MG63 (cell line): ENCODE data around the gene CDC37. TPM values are rescaled to one million over a fixed set of nuclear protein-coding genes. Genes with fewer than 3 reads are reported as not detected.
"Not testable (repeated sequence)": the region's sequence is repeated elsewhere in the genome, so short reads cannot be mapped to it uniquely, and the experiment has no call there.

Experiments used
- DNase-seq: peaks from one replicate; pipeline ENCODE4 v3.0.0-alpha.2; 2020
- H3K27me3 ChIP-seq: fragments of 250-450 bp; sonication (Bioruptor Pico); 2 replicates; pipeline ENCODE4 v1.5.1; 2020; ENCODE audit warnings: mild to moderate bottlenecking, moderate library complexity
- H3K36me3 ChIP-seq: fragments of 250-450 bp; sonication (Bioruptor Pico); 2 replicates; pipeline ENCODE4 v1.5.1; 2020; ENCODE audit warnings: mild to moderate bottlenecking, moderate library complexity
- H3K4me3 ChIP-seq: fragments of 250-450 bp; sonication (Bioruptor Pico); 2 replicates; pipeline ENCODE4 v1.5.1; 2020; ENCODE audit warnings: mild to moderate bottlenecking, moderate library complexity
- H3K9me3 ChIP-seq: fragments of 250-450 bp; sonication (Bioruptor Pico); 2 replicates; pipeline ENCODE4 v1.5.1; 2020; ENCODE audit warnings: mild to moderate bottlenecking, moderate library complexity
- total RNA-seq: library from RNA; depleted of rRNA; stranded (reverse); fragments of >200 nt; shearing (Covaris generic); gene quantifications from 2 replicates; pipeline ENCODE4 v1.2.3, GENCODE V29; 2014; ENCODE audit warnings: low replicate concordance

The CDC37 gene
- total RNA-seq, 1 experiment from 2014 or later: 519 TPM

DNA sequence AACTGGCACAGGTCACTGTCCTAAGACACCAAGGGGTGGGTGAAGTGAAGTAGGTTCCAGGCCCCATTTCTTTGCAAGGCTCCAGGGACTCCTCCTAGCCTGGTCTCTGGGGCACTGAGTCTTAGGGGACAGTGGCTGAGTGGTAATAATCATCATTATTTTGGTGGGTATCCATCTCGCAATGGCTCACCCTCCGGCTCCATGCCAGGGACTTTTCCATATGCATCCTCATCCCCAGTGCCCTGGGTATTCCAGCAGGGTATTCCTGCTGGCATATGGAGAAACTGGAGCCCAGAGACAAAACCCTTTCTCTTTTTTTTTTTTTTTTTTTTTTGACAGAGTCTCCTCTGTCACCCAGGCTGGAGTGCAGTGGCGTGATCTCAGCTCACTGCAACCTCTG, 19.5 kb upstream of the CDC37 start:
- no peak overlapping the region for H3K4me3 ChIP-seq
- no peaks in the 10 kb centered on the region for H3K36me3 ChIP-seq
- DNase-seq: peak; percentile 58
- no peaks in the 10 kb centered on the region for H3K9me3 ChIP-seq
- H3K27me3 ChIP-seq: peaks cover 52% of the 10 kb centered on the region

DNA sequence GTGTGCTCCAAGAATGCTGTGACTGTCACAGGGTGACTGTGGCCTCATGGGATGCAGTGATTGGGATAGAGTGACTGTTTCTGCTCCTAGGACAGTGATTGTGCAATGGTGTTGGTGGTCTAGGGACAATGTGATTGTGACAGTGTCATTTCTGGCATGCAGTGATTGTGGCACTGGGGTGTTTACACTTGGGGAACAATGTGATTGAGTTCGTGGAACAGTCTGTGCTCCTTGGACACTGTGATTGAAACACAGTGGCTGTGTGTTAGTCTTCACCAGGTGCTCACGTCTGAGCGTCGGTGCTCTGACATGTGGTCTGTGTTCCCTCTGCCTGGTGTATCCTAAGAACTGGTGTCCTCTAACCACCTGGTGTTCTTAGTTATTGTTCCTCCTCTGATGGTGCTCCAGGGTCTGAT, 18.7 kb upstream of the CDC37 start:
- no peak overlapping the region for H3K4me3 ChIP-seq
- no peak for DNase-seq
- peaks cover 60% of the 10 kb centered on the region for H3K27me3 ChIP-seq
- no peaks in the 10 kb centered on the region for H3K36me3 ChIP-seq
- H3K9me3 ChIP-seq: no peaks in the 10 kb centered on the region

DNA sequence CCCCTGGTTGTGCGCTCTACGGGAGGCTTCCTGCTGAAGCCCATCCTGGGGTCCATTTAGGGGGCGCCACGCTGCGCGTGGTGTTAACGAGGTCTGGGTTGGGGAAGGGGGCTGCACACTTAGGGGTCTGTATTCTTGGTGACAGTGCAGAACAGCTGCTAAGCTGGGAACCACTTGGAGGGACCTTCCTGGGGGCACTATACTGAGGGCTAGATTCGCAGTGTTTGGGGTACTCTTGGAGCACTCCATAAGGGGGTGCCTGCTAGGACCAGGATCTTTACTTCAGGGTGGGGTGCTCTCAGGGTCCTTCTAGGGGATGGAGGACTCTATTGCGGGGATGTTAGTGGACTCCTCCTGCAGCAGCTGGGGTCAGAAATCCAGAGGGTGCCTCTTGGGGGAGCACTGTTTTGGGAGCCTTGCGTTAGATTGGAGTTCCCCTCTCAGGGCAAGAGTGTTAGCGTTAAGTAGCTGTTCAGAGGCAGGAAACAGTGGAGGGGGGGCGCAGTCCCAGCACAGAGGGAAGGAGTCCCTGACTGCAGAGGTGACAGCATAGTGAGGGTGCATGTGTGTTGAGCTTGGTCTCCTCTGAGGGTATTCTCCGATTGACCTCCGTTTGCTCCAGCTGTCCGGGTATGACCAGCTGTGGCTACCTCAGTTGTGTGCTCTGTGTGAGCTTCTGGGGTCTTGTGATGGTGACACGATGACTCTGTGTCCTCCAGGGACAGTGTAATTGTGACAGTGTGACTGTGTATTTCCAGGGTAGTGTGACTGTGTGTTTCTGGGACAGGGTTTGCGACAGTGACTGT, 18.1 kb upstream of the CDC37 start:
- Histone ChIP-seq H3K36me3 (no peaks in the 10 kb centered on the region), H3K4me3 (peak overlapping the region; percentile 51), H3K9me3 (no peaks in the 10 kb centered on the region), H3K27me3 (peaks cover 62% of the 10 kb centered on the region)
- DNase-seq: no peak

DNA sequence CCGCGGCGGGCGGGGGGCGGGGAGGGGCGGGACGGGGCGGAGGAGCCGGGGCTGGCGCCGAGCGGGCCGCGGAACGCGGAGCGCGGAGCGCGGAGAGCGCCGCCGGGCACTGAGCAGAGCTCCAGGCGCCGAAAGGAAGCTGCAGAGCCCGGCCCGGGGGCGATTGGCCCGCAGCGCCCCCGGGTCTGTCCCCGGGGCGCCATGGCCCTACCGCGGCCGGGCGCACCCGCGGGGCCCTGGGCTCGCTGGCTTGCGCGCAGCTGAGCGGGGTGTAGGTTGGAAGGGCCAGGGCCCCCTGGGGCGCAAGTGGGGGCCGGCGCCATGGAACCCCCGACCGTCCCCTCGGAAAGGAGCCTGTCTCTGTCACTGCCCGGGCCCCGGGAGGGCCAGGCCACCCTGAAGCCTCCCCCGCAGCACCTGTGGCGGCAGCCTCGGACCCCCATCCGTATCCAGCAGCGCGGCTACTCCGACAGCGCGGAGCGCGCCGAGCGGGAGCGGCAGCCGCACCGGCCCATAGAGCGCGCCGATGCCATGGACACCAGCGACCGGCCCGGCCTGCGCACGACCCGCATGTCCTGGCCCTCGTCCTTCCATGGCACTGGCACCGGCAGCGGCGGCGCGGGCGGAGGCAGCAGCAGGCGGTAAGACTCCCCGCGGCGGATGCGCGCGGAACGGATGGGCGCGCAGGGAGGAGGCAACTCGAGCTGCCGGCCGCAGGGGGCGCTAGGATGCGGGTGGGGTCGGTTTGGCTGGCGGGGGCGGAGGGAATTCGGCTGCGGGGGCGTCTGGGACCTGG, 17.3 kb upstream of the CDC37 start, which contains the start of gene PDE4A:
Gene PDE4A, plus strand, starts transcription at position 95 of the 796 bp plus-strand sequence. Its CDS starts 227 bp downstream, at position 322.
- no peaks in the 10 kb centered on the region for H3K36me3 ChIP-seq
- H3K4me3 ChIP-seq: peak within 1 kb of the TSS; percentile 52
- peak; percentile 80 for DNase-seq
- H3K27me3 ChIP-seq: peaks cover 62% of the 10 kb centered on the region
- no peaks in the 10 kb centered on the region for H3K9me3 ChIP-seq

DNA sequence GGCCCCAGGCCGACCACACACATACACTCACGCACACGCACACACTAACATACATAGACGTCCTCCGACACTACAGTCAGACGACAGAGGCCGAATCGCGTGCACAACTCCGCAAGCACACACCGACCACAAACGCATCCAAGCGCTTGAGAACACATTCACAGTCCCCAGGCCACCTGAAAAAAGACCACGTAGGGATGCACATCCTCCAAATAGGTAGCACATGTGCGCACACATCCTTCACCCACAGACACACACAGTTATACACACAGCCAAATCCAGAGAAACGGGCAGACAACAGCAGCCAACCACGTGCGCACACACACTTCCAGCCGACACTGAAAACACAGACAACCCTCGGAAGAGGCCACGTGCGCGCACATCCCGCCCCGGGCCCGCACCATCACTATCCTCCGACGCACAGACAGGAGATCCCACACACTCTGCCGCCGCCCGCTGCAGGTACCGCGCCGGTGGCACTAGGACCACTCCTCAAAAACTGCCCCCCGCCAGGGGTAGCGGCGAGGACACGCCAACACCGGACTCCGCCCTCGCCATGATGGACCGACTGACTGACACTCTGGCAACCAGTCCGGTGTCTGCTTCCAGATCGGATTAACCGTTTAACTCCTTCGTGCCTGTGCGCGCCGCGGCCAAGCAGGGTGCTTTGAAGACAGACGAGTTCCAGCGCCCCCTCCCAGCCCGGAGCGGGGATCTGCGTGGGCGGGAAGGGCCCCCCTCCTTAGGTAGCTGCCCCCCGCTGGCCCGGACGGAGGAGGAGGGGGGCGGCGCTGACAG, 16.5 kb upstream of the CDC37 start:
- Histone ChIP-seq H3K27me3 (peaks cover 55% of the 10 kb centered on the region), H3K36me3 (no peaks in the 10 kb centered on the region), H3K9me3 (peaks cover 3% of the 10 kb centered on the region), H3K4me3 (peak overlapping the region; percentile 52)
- peak; percentile 92 for DNase-seq

DNA sequence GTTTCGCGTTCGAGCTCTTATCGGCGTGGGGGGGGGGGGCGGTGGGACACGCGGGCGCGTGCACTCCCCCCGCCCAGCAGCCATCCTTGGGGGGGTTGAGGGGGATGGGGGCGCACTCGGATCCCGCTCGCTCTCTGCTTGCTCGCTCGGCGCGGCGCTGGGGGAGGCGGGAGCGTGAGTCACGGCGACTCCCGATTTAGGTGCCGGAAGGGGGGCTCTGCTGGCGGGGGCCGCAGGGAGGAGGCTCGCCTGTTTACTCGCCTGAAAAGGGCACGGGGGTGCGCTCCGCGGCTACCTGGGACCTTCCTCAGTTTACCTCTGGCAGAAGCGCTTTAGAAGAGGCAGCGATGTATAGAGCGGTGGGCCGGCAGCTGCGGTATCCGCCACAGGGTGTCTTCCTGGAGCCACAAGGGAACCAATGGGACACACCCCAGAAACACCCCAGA, 15.9 kb upstream of the CDC37 start:
- peak overlapping the region; percentile 52 for H3K4me3 ChIP-seq
- peaks cover 9% of the 10 kb centered on the region for H3K9me3 ChIP-seq
- peaks cover 50% of the 10 kb centered on the region for H3K27me3 ChIP-seq
- DNase-seq: peak; percentile 78
- no peaks in the 10 kb centered on the region for H3K36me3 ChIP-seq

DNA sequence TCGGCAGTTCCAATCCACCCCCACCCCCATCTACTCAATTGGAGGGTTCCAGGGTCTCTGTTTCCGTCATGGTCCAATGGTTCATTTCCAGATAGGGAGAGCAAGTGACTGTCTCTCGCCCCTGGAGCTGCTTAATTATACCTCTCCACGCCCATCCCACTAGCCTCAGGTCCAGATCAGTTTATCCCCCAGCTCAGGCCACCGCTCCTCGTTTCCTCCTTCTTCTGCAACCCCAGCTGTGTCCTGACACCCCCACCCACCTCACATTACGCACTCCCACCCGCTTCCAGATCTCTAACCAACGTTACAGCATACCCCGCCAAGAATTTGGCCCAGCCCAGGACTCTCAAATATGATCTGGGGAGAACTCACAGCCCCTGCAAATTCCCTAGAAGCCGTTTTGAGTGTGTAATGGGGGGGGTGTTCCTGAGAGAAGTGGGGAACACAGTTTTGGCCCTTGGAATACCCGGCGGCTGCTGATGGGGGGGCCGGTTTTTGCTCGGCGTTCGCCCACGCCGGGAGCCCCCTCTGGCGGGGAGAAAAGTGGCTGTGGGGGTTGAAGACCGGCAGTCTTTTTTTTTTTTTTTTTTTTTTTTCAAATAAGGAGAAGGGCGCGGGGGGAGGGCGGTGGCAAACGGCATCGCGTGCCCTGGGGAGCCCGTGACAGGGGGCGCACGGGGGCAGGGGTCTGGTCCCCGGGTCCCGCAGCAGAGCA, 15.3 kb upstream of the CDC37 start:
- H3K36me3 ChIP-seq: no peaks in the 10 kb centered on the region
- DNase-seq: peak; percentile 60
- H3K27me3 ChIP-seq: peaks cover 50% of the 10 kb centered on the region
- peak overlapping the region; percentile 52 for H3K4me3 ChIP-seq
- H3K9me3 ChIP-seq: peaks cover 10% of the 10 kb centered on the region

DNA sequence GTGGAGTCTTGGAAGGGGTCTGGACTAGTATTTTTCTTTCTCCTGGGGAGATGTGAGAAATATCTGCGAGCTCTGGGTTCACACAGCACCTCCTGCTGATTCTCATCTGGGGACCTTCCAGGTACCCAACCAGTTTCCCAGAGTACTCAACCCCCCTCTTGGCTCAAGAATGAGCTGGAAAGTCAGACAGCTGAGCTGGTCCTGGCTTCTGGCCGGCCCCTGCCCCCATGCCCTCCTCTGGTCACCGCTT, 14.8 kb upstream of the CDC37 start:
- H3K9me3 ChIP-seq: peaks cover 10% of the 10 kb centered on the region
- DNase-seq: peak; percentile 45
- peaks cover 46% of the 10 kb centered on the region for H3K27me3 ChIP-seq
- peak overlapping the region; percentile 52; the same call in 1 of the 2 replicates for H3K4me3 ChIP-seq
- H3K36me3 ChIP-seq: no peaks in the 10 kb centered on the region

DNA sequence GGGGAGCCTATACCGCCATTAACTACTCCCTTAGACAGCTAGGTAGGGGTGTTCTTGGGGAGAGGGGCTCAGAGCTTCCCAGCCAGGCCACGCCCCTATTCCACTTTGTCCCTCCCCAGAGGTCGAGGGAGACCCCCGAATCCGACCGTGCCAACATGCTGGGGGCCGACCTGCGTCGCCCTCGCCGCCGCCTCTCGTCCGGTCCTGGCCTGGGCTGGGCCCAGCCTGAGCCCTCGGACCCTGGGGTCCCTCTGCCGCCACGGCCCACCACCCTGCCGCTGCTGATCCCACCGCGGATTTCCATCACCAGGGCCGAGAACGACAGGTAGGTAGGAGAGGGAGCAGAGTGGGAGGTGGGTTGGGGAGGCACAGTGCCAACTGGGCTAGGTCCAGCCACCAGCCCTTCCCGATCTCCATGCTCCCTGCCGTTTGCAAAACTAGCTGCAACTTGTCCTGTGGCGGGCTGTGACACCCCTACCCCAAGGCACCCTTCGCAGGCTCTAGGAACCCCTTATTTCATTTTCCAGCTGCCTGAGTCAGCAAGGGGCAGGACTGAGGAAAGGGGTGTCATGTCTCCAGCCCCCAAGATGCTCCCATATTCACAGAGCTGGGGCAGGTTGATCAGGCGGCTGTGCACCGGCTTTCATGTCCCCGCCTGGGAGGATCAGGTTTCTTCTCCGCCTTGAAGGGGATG, 14.3 kb upstream of the CDC37 start:
- Histone ChIP-seq H3K36me3 (no peaks in the 10 kb centered on the region), H3K9me3 (peaks cover 10% of the 10 kb centered on the region), H3K4me3 (no peak overlapping the region), H3K27me3 (peaks cover 46% of the 10 kb centered on the region)
- no peak for DNase-seq

DNA sequence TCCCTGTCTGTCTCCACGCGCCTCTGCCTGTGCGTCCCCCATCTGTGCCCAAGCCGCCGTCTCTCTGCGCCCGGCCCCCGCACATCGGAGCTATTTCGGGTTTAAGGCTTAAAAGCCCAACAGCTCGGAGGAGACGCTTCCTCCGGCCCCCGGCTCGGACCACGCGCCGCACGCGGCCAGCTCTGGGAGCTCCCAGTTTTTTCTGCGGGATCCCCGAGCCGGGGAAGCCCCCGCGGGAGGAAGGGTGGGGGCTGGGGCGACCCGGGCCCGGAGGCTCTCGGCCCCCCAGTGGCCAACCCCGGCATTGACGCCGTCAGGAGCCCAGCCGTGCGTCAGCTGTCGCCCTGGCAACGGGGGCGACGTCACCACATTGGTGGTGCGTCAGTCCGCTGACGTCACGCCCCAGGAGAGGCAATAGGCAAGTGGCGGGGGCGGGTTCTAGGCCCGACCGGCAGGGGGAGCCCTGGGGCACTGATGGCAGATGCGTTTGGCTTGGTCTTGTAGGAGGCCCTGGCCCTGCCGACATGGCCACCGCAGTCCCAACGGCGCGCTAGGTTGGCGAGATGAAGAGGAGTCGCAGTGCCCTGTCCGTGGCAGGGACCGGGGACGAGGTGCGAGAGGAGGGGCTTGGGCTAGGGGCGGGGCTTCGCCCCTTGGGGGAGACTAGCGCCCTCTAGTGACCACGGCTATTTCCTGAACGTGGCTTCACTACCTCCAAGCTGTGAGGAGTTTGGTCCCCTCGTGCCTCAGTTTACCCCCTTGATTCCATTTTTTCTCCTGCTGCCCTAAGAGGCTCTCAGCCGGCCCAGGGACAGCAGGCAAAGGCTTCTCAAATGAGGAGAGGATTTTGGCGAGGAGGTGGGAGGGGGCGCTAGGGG, 13.3 kb upstream of the CDC37 start:
- peak overlapping the region; percentile 55 for H3K4me3 ChIP-seq
- H3K9me3 ChIP-seq: peaks cover 10% of the 10 kb centered on the region
- H3K36me3 ChIP-seq: no peaks in the 10 kb centered on the region
- H3K27me3 ChIP-seq: peaks cover 41% of the 10 kb centered on the region
- DNase-seq: peak; percentile 89

DNA sequence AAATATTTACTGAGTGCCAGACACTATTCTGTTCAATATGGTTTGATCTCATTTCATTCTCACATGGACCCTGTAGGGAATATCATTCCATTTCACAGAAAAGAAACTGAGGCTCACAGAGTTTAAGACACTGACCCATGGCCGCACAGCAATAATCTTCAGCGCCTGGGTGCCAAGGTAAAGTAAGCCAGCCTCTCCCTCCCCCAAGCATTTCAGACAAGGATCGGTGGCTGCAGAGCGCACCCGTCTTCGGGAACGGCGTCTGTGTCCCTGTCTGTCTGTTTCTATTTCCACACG, 12.7 kb upstream of the CDC37 start:
- Histone ChIP-seq H3K27me3 (peaks cover 35% of the 10 kb centered on the region), H3K36me3 (no peaks in the 10 kb centered on the region), H3K4me3 (peak overlapping the region; percentile 55), H3K9me3 (peaks cover 10% of the 10 kb centered on the region)
- no peak for DNase-seq

DNA sequence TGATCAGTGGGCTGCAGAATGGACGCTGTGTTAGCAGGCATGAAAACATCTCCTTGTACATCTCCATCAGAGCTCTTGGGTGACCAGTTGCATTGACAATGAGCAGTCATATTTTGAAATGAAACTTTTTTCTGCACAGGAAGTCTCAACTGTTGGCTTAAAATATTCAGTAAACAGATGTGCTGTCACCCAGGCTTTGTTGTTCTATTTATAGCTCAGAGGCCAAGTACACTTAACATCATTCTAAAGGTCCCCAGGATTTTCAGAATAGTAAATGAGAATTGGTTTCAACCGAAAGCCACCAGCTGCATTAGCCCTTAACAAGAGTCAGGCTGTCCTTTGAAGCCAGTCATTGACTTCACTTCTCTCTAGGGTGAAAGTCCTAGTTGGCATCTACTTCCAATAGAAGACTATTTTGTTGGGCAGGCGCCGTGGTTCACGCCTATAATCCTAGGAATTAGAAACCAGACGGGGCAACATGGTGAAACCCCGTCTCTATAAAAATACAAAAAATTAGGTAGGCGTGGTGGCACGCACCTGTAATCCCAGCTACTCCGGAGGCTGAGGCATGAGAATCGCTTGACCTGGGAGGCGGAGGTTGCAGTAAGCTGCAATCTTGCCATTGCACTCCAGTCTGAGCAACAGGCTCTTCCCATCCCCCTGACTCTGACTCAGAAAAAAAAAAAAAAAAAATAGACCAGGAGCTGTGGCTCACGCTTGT, 9.1 kb upstream of the CDC37 start:
- Histone ChIP-seq H3K9me3 (peaks cover 10% of the 10 kb centered on the region), H3K27me3 (peaks cover 5% of the 10 kb centered on the region; the same call in 1 of the 2 replicates), H3K4me3 (no peak overlapping the region), H3K36me3 (no peaks in the 10 kb centered on the region)
- no peak for DNase-seq

DNA sequence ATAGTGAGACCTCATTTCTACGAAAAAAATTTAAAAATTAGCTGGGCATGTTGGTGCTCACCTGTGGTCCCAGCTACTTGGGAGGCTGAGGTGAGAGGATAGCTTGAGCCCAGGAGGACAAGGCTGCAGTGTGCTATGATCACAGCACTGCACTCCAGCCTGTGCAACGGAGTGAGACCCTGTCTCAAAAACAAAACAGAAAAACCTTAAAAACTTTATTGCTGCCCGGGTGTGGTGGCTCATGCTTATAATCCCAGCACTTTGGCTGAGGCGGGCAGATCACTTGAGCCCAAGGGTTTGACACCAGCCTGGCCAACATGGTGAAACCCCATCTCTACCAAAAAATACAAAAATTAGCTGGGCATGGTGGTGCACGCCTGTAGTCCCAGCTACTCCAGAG, 7.9 kb upstream of the CDC37 start:
- DNase-seq, H3K27me3 ChIP-seq, H3K4me3 ChIP-seq, H3K36me3 ChIP-seq: not testable (repeated sequence)
- peaks cover 10% of the 10 kb centered on the region for H3K9me3 ChIP-seq

DNA sequence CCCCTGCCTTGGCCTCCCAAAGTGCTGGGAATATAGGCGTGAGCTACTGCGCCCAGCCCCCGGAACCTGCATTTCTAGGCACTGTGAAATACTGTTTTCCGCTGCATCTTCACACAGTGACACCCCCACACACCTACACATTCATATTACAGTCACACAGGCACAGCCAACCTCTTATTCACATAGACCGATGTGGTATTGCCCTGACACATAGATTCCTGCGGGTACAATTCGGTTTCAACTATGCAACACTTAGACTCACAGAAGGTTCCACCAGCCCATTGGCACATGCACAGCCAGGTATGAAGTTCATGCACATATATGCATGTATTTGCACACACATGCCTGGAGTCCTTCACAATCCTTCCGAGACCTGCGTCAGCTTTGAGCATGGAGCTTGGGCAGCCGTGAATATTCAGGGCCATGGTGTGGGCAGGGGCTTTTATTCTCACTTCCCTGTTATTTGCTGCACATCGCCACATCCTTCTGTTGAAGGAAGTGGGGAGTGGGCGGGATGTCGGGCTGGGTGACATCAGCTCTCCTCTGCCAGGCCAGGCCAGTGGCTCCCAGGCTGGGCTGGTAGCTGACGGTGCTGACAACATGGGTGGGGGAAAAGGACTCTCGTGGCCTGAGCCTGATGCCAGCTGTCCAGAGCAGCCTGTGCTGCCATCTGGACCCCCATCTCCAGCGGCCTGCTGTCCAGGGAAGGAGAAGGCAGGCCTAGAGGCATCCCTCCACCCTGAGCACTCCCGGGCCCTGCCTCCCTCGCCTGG, 5.4 kb upstream of the CDC37 start:
- peak; percentile 39 for DNase-seq
- H3K27me3 ChIP-seq: peaks cover 8% of the 10 kb centered on the region
- H3K36me3 ChIP-seq: no peaks in the 10 kb centered on the region
- H3K4me3 ChIP-seq: no peak overlapping the region
- no peaks in the 10 kb centered on the region for H3K9me3 ChIP-seq
